ENCODE measurements around the gene TMEM132C. TPM values are rescaled to one million over a fixed set of nuclear protein-coding genes. Genes with fewer than 3 reads are reported as not detected.

The TMEM132C gene
- total RNA-seq, 3 donors from 2014 or later (not counting 1 experiment from before 2014, with no cell fraction given): 0.08 to 0.41 TPM; not detected in 1

- intact Hi-C loops (cut with micrococcal nuclease): no loop called here
- H3K36me3 ChIP-seq (ENCODE audit: control insufficient read depth, insufficient read depth, low read length): no peaks in the 10 kb centered on the region
- TF ChIP-seq CTCF (IDR thresholded peaks at IDR 0.05): no peak
- no peaks in the 10 kb centered on the region for H3K4me1 Mint-ChIP-seq
- no peak overlapping the region for H3K27ac ChIP-seq (ENCODE audit: low read length)
- H3K4me3 Mint-ChIP-seq: no peak overlapping the region
- peaks cover 8 to 26% of the 10 kb centered on the region in 2 donors for H3K27me3 Mint-ChIP-seq (ENCODE audit: low read depth in 2 of 2)
- no peak overlapping the region for H3K4me3 ChIP-seq (ENCODE audit: low read length)
- no peaks in the 10 kb centered on the region for H3K9me3 Mint-ChIP-seq
- no peaks in the 10 kb centered on the region for H3K9me3 ChIP-seq (ENCODE audit: control insufficient read depth, insufficient read depth, low read length)
- WGBS (ENCODE audit: insufficient coverage): 81% methylated on average over 1 of the region's 2 CpGs
- H3K27me3 ChIP-seq (ENCODE audit: control insufficient read depth, insufficient read depth, low read length): no peaks in the 10 kb centered on the region
- ATAC-seq: no peak
- no peak for DNase-seq
- no peaks in the 10 kb centered on the region for H3K4me1 ChIP-seq (ENCODE audit: control insufficient read depth, insufficient read depth, low read length)
- no peaks in the 10 kb centered on the region for H3K36me3 Mint-ChIP-seq
- no peak overlapping the region for H3K27ac Mint-ChIP-seq
Observed at GRCh38 chr12:128442096-128442495, 175.1 kb downstream of the TMEM132C start.

- H3K4me1 Mint-ChIP-seq: no peaks in the 10 kb centered on the region
- Histone ChIP-seq H3K9me3 (ENCODE audit: control insufficient read depth, insufficient read depth, low read length) (no peaks in the 10 kb centered on the region), H3K4me3 (ENCODE audit: low read length) (no peak overlapping the region), H3K36me3 (ENCODE audit: control insufficient read depth, insufficient read depth, low read length) (no peaks in the 10 kb centered on the region), H3K27ac (ENCODE audit: low read length) (no peak overlapping the region), H3K4me1 (ENCODE audit: control insufficient read depth, insufficient read depth, low read length) (no peaks in the 10 kb centered on the region), H3K27me3 (ENCODE audit: control insufficient read depth, insufficient read depth, low read length) (no peaks in the 10 kb centered on the region)
- intact Hi-C loops (cut with micrococcal nuclease): no loop called here
- DNase-seq (no peak), ATAC-seq (no peak)
- no peak overlapping the region for H3K27ac Mint-ChIP-seq
- H3K4me3 Mint-ChIP-seq: no peak overlapping the region
- peaks cover 5 to 16% of the 10 kb centered on the region in 2 donors for H3K27me3 Mint-ChIP-seq (ENCODE audit: low read depth in 2 of 2)
- no peaks in the 10 kb centered on the region for H3K9me3 Mint-ChIP-seq
- WGBS (ENCODE audit: insufficient coverage): 72% methylated on average over 12 of the region's 12 CpGs
- no peaks in the 10 kb centered on the region for H3K36me3 Mint-ChIP-seq
- TF ChIP-seq CTCF (IDR thresholded peaks at IDR 0.05): no peak
Observed at GRCh38 chr12:128444598-128444997, 177.6 kb downstream of the TMEM132C start.

- Mint-ChIP-seq H3K27me3 (ENCODE audit: low read depth in 2 of 2) (peaks cover 5 to 12% of the 10 kb centered on the region in 2 donors), H3K27ac (no peak overlapping the region), H3K36me3 (no peaks in the 10 kb centered on the region), H3K4me3 (no peak overlapping the region), H3K9me3 (no peaks in the 10 kb centered on the region), H3K4me1 (no peaks in the 10 kb centered on the region)
- H3K27ac ChIP-seq (ENCODE audit: low read length): no peak overlapping the region
- DNase-seq: no peak
- H3K27me3 ChIP-seq (ENCODE audit: control insufficient read depth, insufficient read depth, low read length): no peaks in the 10 kb centered on the region
- no peak for ATAC-seq
- no peaks in the 10 kb centered on the region for H3K36me3 ChIP-seq (ENCODE audit: control insufficient read depth, insufficient read depth, low read length)
- WGBS (ENCODE audit: insufficient coverage): 60% methylated on average over 12 of the region's 13 CpGs
- no peak for TF ChIP-seq CTCF (IDR thresholded peaks at IDR 0.05)
- H3K4me1 ChIP-seq (ENCODE audit: control insufficient read depth, insufficient read depth, low read length): no peaks in the 10 kb centered on the region
- intact Hi-C loops (cut with micrococcal nuclease): no loop called here
- H3K4me3 ChIP-seq (ENCODE audit: low read length): no peak overlapping the region
- no peaks in the 10 kb centered on the region for H3K9me3 ChIP-seq (ENCODE audit: control insufficient read depth, insufficient read depth, low read length)
Observed at GRCh38 chr12:128445415-128446127, 178.6 kb downstream of the TMEM132C start.

Data from natural killer cell (primary cell).